HCT116 (cell line): ENCODE results near the gene ZC3H7A. TPM values are rescaled to one million over a fixed set of nuclear protein-coding genes. Genes with fewer than 3 reads are reported as not detected.

Source experiments
- ATAC-seq: fragments of 200-7000 bp; cut with Tn5 transposase; 2 replicates; pipeline ENCODE4 v1.9.1; 2020; ENCODE audit warnings: mild to moderate bottlenecking, moderate library complexity
- BruUV-seq: library from RNA; stranded (reverse); fragments of 400-500 nt; replicated peaks from 2 replicates; lab custom pipeline; 2021; lab: Mats Ljungman, UMichigan
- CTCF ChIA-PET: fragments of 300-600 bp; sonication (Branson Sonifier 250); formaldehyde crosslinking; loops from one replicate; lab custom pipeline; 2021; ENCODE audit warnings: antibody characterized with exemption; lab: Charles Lee
- POLR2A ChIA-PET: fragments of 300-600, 350-600 bp; sonication (Branson Sonifier 250); formaldehyde crosslinking; loops from one replicate; lab custom pipeline; 2021; ENCODE audit warnings: antibody characterized with exemption; lab: Charles Lee
- RAD21 ChIA-PET, 2 experiments: fragments of 300-600 bp; sonication (Branson Sonifier 250); formaldehyde crosslinking; loops; one replicate each; lab custom pipeline; 2023; ENCODE audit warnings: low total read pairs in 2 of 2; ENCODE audit not compliant: uncharacterized antibody in 2 of 2, unreplicated experiment in 2 of 2, low non-redundant PET in 1 of 2; lab: Charles Lee
- DNase-seq: peaks from one replicate; pipeline ENCODE4 v3.0.0-alpha.2; 2010; ENCODE audit warnings: low read depth, low spot score
- H2AFZ ChIP-seq: fragments of 200-600 bp; shearing (Covaris generic), sonication (generic); 2 replicates; pipeline ENCODE4 v1.6.1; 2017; ENCODE audit warnings: low read depth, mixed run types, mixed read lengths, antibody characterized with exemption, low read length; ENCODE audit not compliant: poor library complexity, severe bottlenecking
- H3K27ac ChIP-seq: 2 replicates; pipeline ENCODE4 v1.5.1; 2012; ENCODE audit warnings: low read depth, low read length
- H3K27me3 ChIP-seq: fragments of 200-600 bp; sonication (generic); 2 replicates; pipeline ENCODE4 v1.6.1; 2016; ENCODE audit warnings: mixed run types, low read length, mixed read lengths; ENCODE audit not compliant: insufficient read depth
- H3K36me3 ChIP-seq, 2 experiments: fragments of 200-500 bp in 1 of 2; fragments of 200-600 bp in 1 of 2; sonication (Bioruptor generic) in 1 of 2; sonication (generic) in 1 of 2; 2 replicates each; pipeline versions ENCODE4 v1.5.1 to v1.6.1; 2014 to 2016; ENCODE audit warnings: low read length in 2 of 2, inconsistent platforms in 1 of 2, mixed read lengths in 1 of 2, mixed run types in 1 of 2; ENCODE audit not compliant: insufficient read depth in 2 of 2, control insufficient read depth in 1 of 2
- H3K4me1 ChIP-seq, 2 experiments: fragments of 200-600 bp in 1 of 2; sonication (generic) in 1 of 2; 2 replicates each; pipeline versions ENCODE4 v1.5.1 to v1.6.1; 2012 to 2017; ENCODE audit warnings: low read length in 2 of 2, inconsistent platforms in 1 of 2, mild to moderate bottlenecking in 1 of 2, mixed read lengths in 1 of 2, mixed run types in 1 of 2, moderate library complexity in 1 of 2; ENCODE audit not compliant: insufficient read depth in 2 of 2, control insufficient read depth in 1 of 2
- H3K4me2 ChIP-seq: fragments of 200-600 bp; sonication (generic); 2 replicates; pipeline ENCODE4 v1.6.1; 2017; ENCODE audit warnings: mixed run types, low read length, mixed read lengths
- H3K4me3 ChIP-seq, 2 experiments: fragments of 200-600 bp in 1 of 2; sonication (generic) in 1 of 2; replicated peaks in 1 of 2; 2 replicates each; pipeline ENCODE4 v1.5.1; 2011 to 2016; ENCODE audit warnings: low read length in 2 of 2, control low read depth in 1 of 2, low read depth in 1 of 2, mild to moderate bottlenecking in 1 of 2, mixed read lengths in 1 of 2, mixed run types in 1 of 2
- H3K79me2 ChIP-seq: fragments of 200-600 bp; sonication (generic); 2 replicates; pipeline ENCODE4 v1.6.1; 2017; ENCODE audit warnings: mild to moderate bottlenecking, mixed run types, low read length, moderate library complexity, mixed read lengths; ENCODE audit not compliant: insufficient read depth
- H3K9ac ChIP-seq: fragments of 200-600 bp; sonication (generic); 2 replicates; pipeline ENCODE4 v1.6.1; 2016; ENCODE audit warnings: low read length, mixed read lengths
- H3K9me2 ChIP-seq: fragments of 200-600 bp; sonication (generic), shearing (Covaris generic); 2 replicates; pipeline ENCODE4 v1.6.1; 2017; ENCODE audit warnings: mixed run types, mild to moderate bottlenecking, moderate library complexity; ENCODE audit not compliant: insufficient read depth
- H3K9me3 ChIP-seq, 2 experiments: fragments of 200-500 bp in 1 of 2; fragments of 200-600 bp in 1 of 2; sonication (Bioruptor generic) in 1 of 2; sonication (generic) in 1 of 2; 2 replicates each; pipeline ENCODE4 v1.6.1; 2014 to 2017; ENCODE audit warnings: low read length in 2 of 2, mixed read lengths in 2 of 2, inconsistent platforms in 1 of 2, low read depth in 1 of 2, mild to moderate bottlenecking in 1 of 2, mixed run types in 1 of 2, moderate library complexity in 1 of 2; ENCODE audit not compliant: control insufficient read depth in 1 of 2, insufficient read depth in 1 of 2
- H4K20me1 ChIP-seq: fragments of 200-600 bp; sonication (generic), shearing (Covaris generic); 2 replicates; pipeline ENCODE4 v1.6.1; 2017; ENCODE audit warnings: mixed run types, mild to moderate bottlenecking, moderate library complexity; ENCODE audit not compliant: insufficient read depth
- CBX3 ChIP-seq: IDR thresholded peaks from 2 replicates; pipeline ENCODE4 v1.6.1; 2012; ENCODE audit warnings: low read depth
- CEBPB ChIP-seq: IDR thresholded peaks from 2 replicates; pipeline ENCODE4 v1.6.1; 2012; ENCODE audit warnings: low read depth
- EGR1 ChIP-seq: IDR thresholded peaks from 2 replicates; pipeline ENCODE4 v1.6.1; 2012; ENCODE audit warnings: low read depth
- ELF1 ChIP-seq: IDR thresholded peaks from 2 replicates; pipeline ENCODE4 v1.6.1; 2012; ENCODE audit warnings: low read depth, borderline replicate concordance
- EZH2 ChIP-seq: fragments of 200-600 bp; sonication (generic); IDR thresholded peaks from 2 replicates; pipeline ENCODE4 v1.6.1; 2017; ENCODE audit warnings: antibody characterized with exemption, mixed run types
- EZH2phosphoT487 ChIP-seq: fragments of 200-600 bp; IDR thresholded peaks from 2 replicates; pipeline ENCODE4 v1.6.1; 2018; ENCODE audit warnings: antibody characterized with exemption, borderline replicate concordance
- JUND ChIP-seq: IDR thresholded peaks from 2 replicates; pipeline ENCODE4 v1.6.1; 2012
- POLR2A ChIP-seq: IDR thresholded peaks from 2 replicates; pipeline ENCODE4 v1.7.0; 2011; ENCODE audit warnings: borderline replicate concordance; ENCODE audit not compliant: insufficient read depth, insufficient read length; ENCODE audit errors: extremely low read depth
- POLR2AphosphoS5 ChIP-seq: IDR thresholded peaks from 2 replicates; pipeline ENCODE4 v1.6.1; 2011; ENCODE audit warnings: mild to moderate bottlenecking, low read depth, low read length, moderate library complexity
- RAD21 ChIP-seq: IDR thresholded peaks from 2 replicates; pipeline ENCODE4 v1.6.1; 2012; ENCODE audit warnings: low read depth, mild to moderate bottlenecking
- SIN3A ChIP-seq: IDR thresholded peaks from 2 replicates; pipeline ENCODE4 v1.6.1; 2012; ENCODE audit warnings: low read depth
- SP1 ChIP-seq: IDR thresholded peaks from 2 replicates; pipeline ENCODE4 v1.6.1; 2012; ENCODE audit warnings: low read depth
- SRF ChIP-seq: IDR thresholded peaks from 2 replicates; pipeline ENCODE4 v1.6.1; 2012; ENCODE audit warnings: low read depth
- YY1 ChIP-seq: IDR thresholded peaks from 2 replicates; pipeline ENCODE4 v1.6.1; 2011; ENCODE audit warnings: low read length, low read depth, moderate library complexity, mild to moderate bottlenecking; ENCODE audit not compliant: insufficient replicate concordance; ENCODE audit errors: extremely low read depth
- ZFX ChIP-seq: fragments of 450-650 bp; IDR thresholded peaks from 2 replicates; pipeline ENCODE4 v1.6.1; 2017
- intact Hi-C: fragments of 100-400 bp; cut with micrococcal nuclease; formaldehyde crosslinking; loops from 2 replicates; pipeline ENCODE4 v1.10.0; 2022
- total RNA-seq: library from RNA; stranded (reverse); gene quantifications from one replicate; pipeline ENCODE4 v1.2.1, GENCODE V29; 2021; ENCODE audit not compliant: unreplicated experiment
- TF ChIP-seq, protein P1 (sequence below): IDR thresholded peaks from 2 replicates; pipeline ENCODE4 v1.6.1; 2012
- TF ChIP-seq, protein P2 (sequence below), 3 experiments: fragments of 200-600 bp in 1 of 3; sonication (generic) in 1 of 3; IDR thresholded peaks in 2 of 3; conservative IDR thresholded peaks in 1 of 3; 2 replicates each; pipeline ENCODE4 v1.5.1; 2012 to 2017; ENCODE audit warnings: low read depth in 2 of 3, low read length in 2 of 3, antibody characterized with exemption in 1 of 3, borderline replicate concordance in 1 of 3, control low read depth in 1 of 3, mild to moderate bottlenecking in 1 of 3, mixed read lengths in 1 of 3, mixed run types in 1 of 3, moderate library complexity in 1 of 3; ENCODE audit not compliant: insufficient read depth in 1 of 3
- TF ChIP-seq, protein P3 (sequence below): IDR thresholded peaks from 2 replicates; pipeline ENCODE4 v1.6.1; 2012
- TF ChIP-seq, protein P4 (sequence below): IDR thresholded peaks from 2 replicates; pipeline ENCODE4 v1.6.1; 2012; ENCODE audit warnings: low read depth

The ZC3H7A gene
- total RNA-seq, 1 experiment from 2014 or later = 33.4 TPM

DNA sequence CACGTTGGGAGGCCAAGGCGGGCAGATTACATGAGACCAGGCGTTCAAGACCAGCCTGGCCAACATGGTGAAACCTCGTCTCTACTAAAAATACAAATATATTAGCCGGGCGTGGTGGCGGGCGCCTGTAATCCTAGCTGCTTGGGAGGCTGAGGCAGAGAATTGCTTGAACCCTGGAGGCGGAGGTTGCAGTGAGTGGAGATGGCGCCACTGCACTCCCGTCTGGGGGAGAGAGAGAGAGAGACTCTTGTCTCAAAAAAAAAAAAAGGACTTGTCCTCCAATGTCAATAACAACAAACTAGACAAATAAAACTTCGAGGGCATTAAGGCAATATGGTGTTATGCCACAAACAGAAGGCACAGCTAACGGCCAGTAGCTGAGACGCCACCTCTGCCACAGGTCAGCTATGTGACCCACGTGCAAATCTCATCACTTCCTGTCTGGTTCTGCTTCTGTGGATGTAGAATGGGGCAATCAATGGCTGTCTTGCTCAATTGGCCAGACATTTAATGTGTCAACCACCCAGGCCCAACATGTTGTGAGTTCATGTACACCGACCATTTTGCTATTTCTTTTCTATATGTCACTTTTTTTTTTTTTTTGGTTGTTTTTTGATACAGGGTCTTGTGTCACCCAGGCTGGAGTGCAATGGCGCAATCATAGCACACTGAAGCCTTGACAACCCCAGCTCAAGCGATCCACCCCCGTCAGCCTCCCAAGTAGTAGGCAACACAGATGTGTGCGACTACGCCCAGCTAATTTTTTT lies 53.6 kb downstream of the ZC3H7A start:
- no peaks in the 10 kb centered on the region for H3K27me3 ChIP-seq
- TF ChIP-seq EZH2phosphoT487 = no peak
- TF ChIP-seq, protein P1, sequence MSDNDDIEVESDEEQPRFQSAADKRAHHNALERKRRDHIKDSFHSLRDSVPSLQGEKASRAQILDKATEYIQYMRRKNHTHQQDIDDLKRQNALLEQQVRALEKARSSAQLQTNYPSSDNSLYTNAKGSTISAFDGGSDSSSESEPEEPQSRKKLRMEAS = peak; percentile 76; the same call in 1 of the 2 replicates
- TF ChIP-seq POLR2AphosphoS5 = peak; percentile 42
- no peak for TF ChIP-seq YY1
- TF ChIP-seq, protein P2, sequence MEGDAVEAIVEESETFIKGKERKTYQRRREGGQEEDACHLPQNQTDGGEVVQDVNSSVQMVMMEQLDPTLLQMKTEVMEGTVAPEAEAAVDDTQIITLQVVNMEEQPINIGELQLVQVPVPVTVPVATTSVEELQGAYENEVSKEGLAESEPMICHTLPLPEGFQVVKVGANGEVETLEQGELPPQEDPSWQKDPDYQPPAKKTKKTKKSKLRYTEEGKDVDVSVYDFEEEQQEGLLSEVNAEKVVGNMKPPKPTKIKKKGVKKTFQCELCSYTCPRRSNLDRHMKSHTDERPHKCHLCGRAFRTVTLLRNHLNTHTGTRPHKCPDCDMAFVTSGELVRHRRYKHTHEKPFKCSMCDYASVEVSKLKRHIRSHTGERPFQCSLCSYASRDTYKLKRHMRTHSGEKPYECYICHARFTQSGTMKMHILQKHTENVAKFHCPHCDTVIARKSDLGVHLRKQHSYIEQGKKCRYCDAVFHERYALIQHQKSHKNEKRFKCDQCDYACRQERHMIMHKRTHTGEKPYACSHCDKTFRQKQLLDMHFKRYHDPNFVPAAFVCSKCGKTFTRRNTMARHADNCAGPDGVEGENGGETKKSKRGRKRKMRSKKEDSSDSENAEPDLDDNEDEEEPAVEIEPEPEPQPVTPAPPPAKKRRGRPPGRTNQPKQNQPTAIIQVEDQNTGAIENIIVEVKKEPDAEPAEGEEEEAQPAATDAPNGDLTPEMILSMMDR (IDR thresholded peaks at IDR 0.05 in 2 of 3, conservative IDR thresholded peaks at IDR 0.05 in 1 of 3; ENCODE audit: borderline replicate concordance in 1 of 3, insufficient read depth in 1 of 3, low read depth in 2 of 3, low read length in 2 of 3) = no peak
- no peak for TF ChIP-seq ZFX
- no peak for TF ChIP-seq EZH2
- TF ChIP-seq, protein P3, sequence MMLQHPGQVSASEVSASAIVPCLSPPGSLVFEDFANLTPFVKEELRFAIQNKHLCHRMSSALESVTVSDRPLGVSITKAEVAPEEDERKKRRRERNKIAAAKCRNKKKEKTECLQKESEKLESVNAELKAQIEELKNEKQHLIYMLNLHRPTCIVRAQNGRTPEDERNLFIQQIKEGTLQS = no peak
- no peak; the same call in 1 of the 2 replicates for TF ChIP-seq SIN3A
- TF ChIP-seq POLR2A = no peak
- TF ChIP-seq ELF1 = no peak
- TF ChIP-seq, protein P4, sequence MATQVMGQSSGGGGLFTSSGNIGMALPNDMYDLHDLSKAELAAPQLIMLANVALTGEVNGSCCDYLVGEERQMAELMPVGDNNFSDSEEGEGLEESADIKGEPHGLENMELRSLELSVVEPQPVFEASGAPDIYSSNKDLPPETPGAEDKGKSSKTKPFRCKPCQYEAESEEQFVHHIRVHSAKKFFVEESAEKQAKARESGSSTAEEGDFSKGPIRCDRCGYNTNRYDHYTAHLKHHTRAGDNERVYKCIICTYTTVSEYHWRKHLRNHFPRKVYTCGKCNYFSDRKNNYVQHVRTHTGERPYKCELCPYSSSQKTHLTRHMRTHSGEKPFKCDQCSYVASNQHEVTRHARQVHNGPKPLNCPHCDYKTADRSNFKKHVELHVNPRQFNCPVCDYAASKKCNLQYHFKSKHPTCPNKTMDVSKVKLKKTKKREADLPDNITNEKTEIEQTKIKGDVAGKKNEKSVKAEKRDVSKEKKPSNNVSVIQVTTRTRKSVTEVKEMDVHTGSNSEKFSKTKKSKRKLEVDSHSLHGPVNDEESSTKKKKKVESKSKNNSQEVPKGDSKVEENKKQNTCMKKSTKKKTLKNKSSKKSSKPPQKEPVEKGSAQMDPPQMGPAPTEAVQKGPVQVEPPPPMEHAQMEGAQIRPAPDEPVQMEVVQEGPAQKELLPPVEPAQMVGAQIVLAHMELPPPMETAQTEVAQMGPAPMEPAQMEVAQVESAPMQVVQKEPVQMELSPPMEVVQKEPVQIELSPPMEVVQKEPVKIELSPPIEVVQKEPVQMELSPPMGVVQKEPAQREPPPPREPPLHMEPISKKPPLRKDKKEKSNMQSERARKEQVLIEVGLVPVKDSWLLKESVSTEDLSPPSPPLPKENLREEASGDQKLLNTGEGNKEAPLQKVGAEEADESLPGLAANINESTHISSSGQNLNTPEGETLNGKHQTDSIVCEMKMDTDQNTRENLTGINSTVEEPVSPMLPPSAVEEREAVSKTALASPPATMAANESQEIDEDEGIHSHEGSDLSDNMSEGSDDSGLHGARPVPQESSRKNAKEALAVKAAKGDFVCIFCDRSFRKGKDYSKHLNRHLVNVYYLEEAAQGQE = no peak
- no peak for TF ChIP-seq CBX3
- no peak for TF ChIP-seq SP1
- no peak for TF ChIP-seq SRF
- TF ChIP-seq RAD21 = no peak
- peak; percentile 53 for TF ChIP-seq CEBPB
- no peak for TF ChIP-seq EGR1
- no peak for TF ChIP-seq JUND
- TSS peak; percentile 81 for BruUV-seq
- peak; percentile 50 for DNase-seq
- H3K9ac ChIP-seq = peak overlapping the region; percentile 80
- H3K36me3 ChIP-seq = 0 out of 4 replicates have a peak, but pooled peaks cover 0 to 4% of the 10 kb centered on the region in 2 experiments
- H3K9me2 ChIP-seq = no peaks in the 10 kb centered on the region
- CTCF ChIA-PET = interaction anchor here (1.2 to 1.8 kb wide), 2 partner anchors 10 to 336 kb away, joined by 3 to 7 read pairs; no protein-coding TSS in a partner anchor
- no peaks in the 10 kb centered on the region for H3K9me3 ChIP-seq
- ATAC-seq = peak; percentile 27
- RAD21 ChIA-PET = interaction anchor here (0.7 kb wide), 2 partner anchors 17 to 38 kb away, joined by 3 read pairs; no protein-coding TSS in a partner anchor
- peak overlapping the region; percentile 82 for H3K4me2 ChIP-seq
- intact Hi-C loops = no loop called here
- H4K20me1 ChIP-seq = no peaks in the 10 kb centered on the region
- peak overlapping the region; percentile 65 to 82 for H3K4me3 ChIP-seq
- POLR2A ChIA-PET = interaction anchor here (0.6 to 1.9 kb wide), 9 partner anchors 8 to 107 kb away, joined by 3 to 10 read pairs (median 4); partner anchors contain the start of gene ZC3H7A
- H3K4me1 ChIP-seq = peaks cover 15 to 21% of the 10 kb centered on the region in 2 experiments; a peak in 3 of 4 replicates
- H2AFZ ChIP-seq = no peak overlapping the region
- H3K27ac ChIP-seq = peak overlapping the region; percentile 89
- peaks cover 37% of the 10 kb centered on the region for H3K79me2 ChIP-seq
